ENCODE data around the gene CDON.
A peak's percentile ranks its signal among the peaks of the same experiment; 100 is the strongest.

CDON gene

DNA sequence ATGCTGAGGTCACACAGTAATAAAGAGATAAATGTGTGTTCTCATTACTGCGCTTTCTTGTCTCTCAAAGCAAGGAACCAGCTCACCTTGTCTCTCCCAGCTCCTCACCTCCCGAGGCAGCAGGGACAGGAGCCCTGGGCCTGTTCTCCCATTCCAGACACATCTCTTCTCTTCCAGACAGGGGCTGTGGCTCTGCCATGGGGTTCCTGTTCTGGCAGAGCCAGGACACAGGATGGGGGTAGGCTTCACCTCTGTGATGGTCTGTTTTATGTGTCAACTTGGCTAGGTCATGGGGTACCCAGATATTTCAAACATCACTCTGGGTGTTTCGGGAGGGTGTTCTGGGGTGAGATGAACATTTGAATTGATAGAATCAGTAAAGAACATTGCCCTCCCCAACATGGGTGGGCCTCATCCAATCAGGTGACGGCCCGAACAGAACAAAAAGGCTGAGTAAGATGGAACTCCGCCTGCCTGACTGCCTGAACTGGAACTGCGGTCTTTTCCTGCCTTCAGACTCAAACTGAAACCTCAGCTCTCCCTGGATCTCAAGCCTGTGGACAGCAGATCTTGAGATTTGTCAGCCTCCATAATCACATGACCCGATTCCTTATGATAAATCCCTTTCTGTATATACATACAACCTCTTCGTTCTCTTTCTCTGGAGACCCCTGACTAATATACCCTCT is 118.9 kb downstream of the CDON start:
- H3K18ac ChIP-seq (ENCODE audit: low read length), result no peak overlapping the region
- no peaks in the 10 kb centered on the region for H3K27me3 ChIP-seq (ENCODE audit: insufficient read depth, low read length)
- no peak overlapping the region for H3K4me3 ChIP-seq (ENCODE audit: low read depth, low read length)
- peaks cover 8 to 11% of the 10 kb centered on the region in 2 experiments for H3K4me1 ChIP-seq (ENCODE audit: control insufficient read depth in 1 of 2, insufficient read depth in 2 of 2, low read length in 2 of 2)
- no peaks in the 10 kb centered on the region for H3K79me2 ChIP-seq (ENCODE audit: control insufficient read depth, insufficient read depth, low read length, poor library complexity)
- H4K12ac ChIP-seq (ENCODE audit: low read depth, low read length), result no peak overlapping the region
- H2BK12ac ChIP-seq (ENCODE audit: low read length), result no peak overlapping the region
- DNase-seq, result no peak
- no peak overlapping the region for H2BK5ac ChIP-seq (ENCODE audit: low read depth, low read length, poor library complexity)
- no CpG with 5 or more reads among the region's 9 CpGs for WGBS (ENCODE audit: extremely low coverage, insufficient coverage, insufficient read length)
- no peaks in the 10 kb centered on the region for H3K79me1 ChIP-seq (ENCODE audit: low read length)
- no peak overlapping the region for H3K23ac ChIP-seq (ENCODE audit: low read length)
- H3K9me3 ChIP-seq (ENCODE audit: insufficient read depth, low read depth, low read length), result peaks cover 2% of the 10 kb centered on the region
- no peak overlapping the region for H2BK120ac ChIP-seq (ENCODE audit: insufficient read depth, low read length, poor library complexity)
- no peak overlapping the region for H3K14ac ChIP-seq (ENCODE audit: low read length)
- no peak overlapping the region for H3K4me2 ChIP-seq (ENCODE audit: low read length)
- H3K36me3 ChIP-seq (ENCODE audit: control insufficient read depth in 1 of 2, insufficient read depth in 2 of 2, low read length in 2 of 2), result peaks cover 3 to 8% of the 10 kb centered on the region in 2 experiments
- H3K27ac ChIP-seq (ENCODE audit: low read depth, low read length), result no peak overlapping the region
- no peak overlapping the region for H2AFZ ChIP-seq (ENCODE audit: insufficient read depth, low read length, poor library complexity)
- H3K4ac ChIP-seq (ENCODE audit: low read depth, low read length), result no peak overlapping the region
- no peak overlapping the region for H3K9ac ChIP-seq (ENCODE audit: low read length)
- H4K91ac ChIP-seq (ENCODE audit: low read depth, low read length), result no peak overlapping the region
- H2AK5ac ChIP-seq (ENCODE audit: low read length), result no peak overlapping the region
- no peak overlapping the region for H4K8ac ChIP-seq (ENCODE audit: low read depth, low read length)

DNA sequence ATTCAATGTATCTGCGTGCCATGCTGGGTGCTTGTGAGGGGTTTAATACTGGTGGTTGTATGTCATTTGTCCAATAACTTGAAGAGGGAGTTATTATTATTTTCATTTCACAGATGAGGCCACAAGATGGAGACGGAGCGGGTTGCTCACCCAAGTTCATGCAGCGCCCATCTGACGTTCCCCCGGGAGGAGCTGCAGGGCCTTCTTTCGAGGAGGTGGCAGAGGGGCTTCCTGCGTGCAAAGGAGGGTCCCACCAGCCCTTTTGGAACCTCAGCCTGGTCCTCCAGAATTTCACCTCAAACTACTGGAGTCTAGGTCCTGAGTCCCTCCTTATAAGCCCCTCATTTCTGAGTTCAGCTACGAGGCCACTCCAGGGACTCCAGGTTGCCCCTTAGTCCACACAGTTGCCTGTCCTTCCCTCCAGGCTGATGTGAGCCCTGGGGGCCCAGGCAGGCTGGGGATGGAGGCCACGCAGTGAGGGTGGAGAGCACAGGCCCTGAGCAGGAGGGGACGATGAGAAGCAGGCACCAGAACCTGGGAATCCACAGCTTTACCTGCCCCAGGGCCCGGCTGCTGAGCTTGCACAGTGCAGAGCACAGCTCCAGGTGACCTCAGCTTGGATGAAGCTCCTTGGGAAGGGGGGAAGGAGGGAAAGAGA is 119.8 kb downstream of the CDON start:
- Histone ChIP-seq H4K8ac (ENCODE audit: low read depth, low read length) (no peak overlapping the region), H3K4me3 (ENCODE audit: low read depth, low read length) (no peak overlapping the region), H3K14ac (ENCODE audit: low read length) (no peak overlapping the region), H3K18ac (ENCODE audit: low read length) (no peak overlapping the region), H2BK12ac (ENCODE audit: low read length) (no peak overlapping the region), H3K36me3 (ENCODE audit: control insufficient read depth in 1 of 2, insufficient read depth in 2 of 2, low read length in 2 of 2) (no peaks in the 10 kb centered on the region), H4K12ac (ENCODE audit: low read depth, low read length) (no peak overlapping the region), H4K91ac (ENCODE audit: low read depth, low read length) (no peak overlapping the region), H2AFZ (ENCODE audit: insufficient read depth, low read length, poor library complexity) (no peak overlapping the region), H3K9me3 (ENCODE audit: insufficient read depth, low read depth, low read length) (peaks cover 2% of the 10 kb centered on the region), H3K4ac (ENCODE audit: low read depth, low read length) (no peak overlapping the region), H3K79me2 (ENCODE audit: control insufficient read depth, insufficient read depth, low read length, poor library complexity) (no peaks in the 10 kb centered on the region), H3K23ac (ENCODE audit: low read length) (no peak overlapping the region), H3K4me1 (ENCODE audit: control insufficient read depth in 1 of 2, insufficient read depth in 2 of 2, low read length in 2 of 2) (peaks cover 8 to 11% of the 10 kb centered on the region in 2 experiments), H3K79me1 (ENCODE audit: low read length) (no peaks in the 10 kb centered on the region), H3K9ac (ENCODE audit: low read length) (no peak overlapping the region), H3K4me2 (ENCODE audit: low read length) (no peak overlapping the region), H3K27ac (ENCODE audit: low read depth, low read length) (no peak overlapping the region), H2BK120ac (ENCODE audit: insufficient read depth, low read length, poor library complexity) (no peak overlapping the region), H3K27me3 (ENCODE audit: insufficient read depth, low read length) (no peaks in the 10 kb centered on the region), H2BK5ac (ENCODE audit: low read depth, low read length, poor library complexity) (no peak overlapping the region), H2AK5ac (ENCODE audit: low read length) (no peak overlapping the region)
- no peak for DNase-seq
- WGBS (ENCODE audit: extremely low coverage, insufficient coverage, insufficient read length), result no CpG with 5 or more reads among the region's 12 CpGs

DNA sequence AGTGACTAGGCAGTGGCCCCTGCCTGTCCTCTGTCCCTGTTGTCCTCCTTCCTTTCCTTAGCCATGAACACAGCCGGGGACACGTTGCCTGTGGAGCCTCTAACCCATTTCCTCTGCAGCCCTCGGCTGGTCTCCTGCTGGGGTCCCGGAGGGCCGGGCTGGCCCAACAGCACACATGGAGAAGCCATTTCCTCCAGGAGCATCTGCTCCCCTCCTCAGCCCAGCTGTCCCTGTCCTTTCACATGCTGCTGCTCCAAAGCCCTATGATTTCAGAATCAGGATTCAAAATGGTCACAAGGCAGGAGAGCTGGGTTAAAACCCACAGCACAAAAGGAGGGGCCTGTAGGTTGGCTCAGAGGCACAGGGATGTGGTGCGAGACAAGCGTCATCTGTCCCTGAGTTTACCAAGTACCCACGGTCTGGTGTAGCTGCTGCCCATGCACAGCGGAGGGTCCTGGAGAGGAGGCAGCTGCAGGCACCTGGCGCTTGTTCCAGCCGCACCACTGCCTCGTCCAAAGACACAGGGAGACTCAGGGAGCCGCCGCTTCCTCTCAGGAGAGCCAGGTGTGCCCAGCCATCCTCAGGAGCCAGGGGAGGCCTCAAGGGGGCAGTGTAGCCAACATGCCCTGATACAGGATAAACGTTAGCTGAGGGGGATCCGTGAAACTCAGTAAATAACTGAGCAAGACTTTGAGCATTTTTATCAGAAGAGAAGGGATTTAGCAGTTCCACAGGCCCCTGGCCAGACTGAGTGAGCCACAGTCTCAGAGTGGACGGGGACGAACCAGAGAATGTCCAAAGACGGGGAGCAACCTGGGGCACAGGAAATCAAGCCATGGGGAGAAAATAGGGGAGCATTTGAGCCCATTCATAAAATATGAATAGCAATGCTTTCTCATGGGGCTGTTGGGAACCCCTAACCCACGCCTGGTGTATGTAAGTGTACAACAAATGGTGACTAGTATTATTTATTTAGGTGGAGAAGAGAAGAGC is 120.8 kb downstream of the CDON start:
- Histone ChIP-seq H3K14ac (ENCODE audit: low read length) (no peak overlapping the region), H3K4me1 (ENCODE audit: control insufficient read depth in 1 of 2, insufficient read depth in 2 of 2, low read length in 2 of 2) (peaks cover 8 to 11% of the 10 kb centered on the region in 2 experiments), H3K9ac (ENCODE audit: low read length) (no peak overlapping the region), H3K4me2 (ENCODE audit: low read length) (no peak overlapping the region), H2AK5ac (ENCODE audit: low read length) (no peak overlapping the region), H2BK120ac (ENCODE audit: insufficient read depth, low read length, poor library complexity) (no peak overlapping the region), H3K4ac (ENCODE audit: low read depth, low read length) (no peak overlapping the region), H3K27me3 (ENCODE audit: insufficient read depth, low read length) (no peaks in the 10 kb centered on the region), H4K91ac (ENCODE audit: low read depth, low read length) (no peak overlapping the region), H2AFZ (ENCODE audit: insufficient read depth, low read length, poor library complexity) (no peak overlapping the region), H4K12ac (ENCODE audit: low read depth, low read length) (no peak overlapping the region), H4K8ac (ENCODE audit: low read depth, low read length) (no peak overlapping the region), H3K9me3 (ENCODE audit: insufficient read depth, low read depth, low read length) (no peaks in the 10 kb centered on the region), H2BK12ac (ENCODE audit: low read length) (no peak overlapping the region), H3K79me2 (ENCODE audit: control insufficient read depth, insufficient read depth, low read length, poor library complexity) (no peaks in the 10 kb centered on the region), H3K79me1 (ENCODE audit: low read length) (no peaks in the 10 kb centered on the region), H3K4me3 (ENCODE audit: low read depth, low read length) (no peak overlapping the region), H3K18ac (ENCODE audit: low read length) (no peak overlapping the region), H3K23ac (ENCODE audit: low read length) (no peak overlapping the region), H3K27ac (ENCODE audit: low read depth, low read length) (no peak overlapping the region), H3K36me3 (ENCODE audit: control insufficient read depth in 1 of 2, insufficient read depth in 2 of 2, low read length in 2 of 2) (no peaks in the 10 kb centered on the region), H2BK5ac (ENCODE audit: low read depth, low read length, poor library complexity) (no peak overlapping the region)
- peak; percentile 14 to 60 for DNase-seq
- no CpG with 5 or more reads among the region's 20 CpGs for WGBS (ENCODE audit: extremely low coverage, insufficient coverage, insufficient read length)

DNA sequence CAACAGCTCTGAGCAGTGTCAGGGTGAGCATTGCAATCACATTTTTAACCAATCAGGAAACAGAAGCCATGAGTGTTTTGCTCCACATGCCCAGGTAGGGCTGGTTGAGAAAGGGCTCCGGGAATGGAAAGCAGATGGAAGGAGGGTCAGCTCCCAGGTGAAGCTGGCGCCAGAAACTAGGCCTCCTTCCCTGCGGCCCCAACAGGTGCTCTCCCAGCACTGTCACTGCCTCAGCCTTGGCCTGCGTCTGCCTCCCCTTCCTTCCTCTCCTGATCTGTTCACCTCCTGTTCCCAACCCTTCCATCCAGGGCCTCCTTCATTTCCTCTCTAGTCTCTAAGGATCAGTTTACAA is 121.4 kb downstream of the CDON start:
- no peaks in the 10 kb centered on the region for H3K9me3 ChIP-seq (ENCODE audit: insufficient read depth, low read depth, low read length)
- no peak overlapping the region for H4K91ac ChIP-seq (ENCODE audit: low read depth, low read length)
- H3K4ac ChIP-seq (ENCODE audit: low read depth, low read length), result no peak overlapping the region
- H3K9ac ChIP-seq (ENCODE audit: low read length), result no peak overlapping the region
- H3K27me3 ChIP-seq (ENCODE audit: insufficient read depth, low read length), result no peaks in the 10 kb centered on the region
- no peak overlapping the region for H4K12ac ChIP-seq (ENCODE audit: low read depth, low read length)
- H3K79me2 ChIP-seq (ENCODE audit: control insufficient read depth, insufficient read depth, low read length, poor library complexity), result no peaks in the 10 kb centered on the region
- no CpG with 5 or more reads among the region's 4 CpGs for WGBS (ENCODE audit: extremely low coverage, insufficient coverage, insufficient read length)
- H3K14ac ChIP-seq (ENCODE audit: low read length), result no peak overlapping the region
- H3K4me1 ChIP-seq (ENCODE audit: control insufficient read depth in 1 of 2, insufficient read depth in 2 of 2, low read length in 2 of 2), result peaks cover 8 to 11% of the 10 kb centered on the region in 2 experiments
- no peaks in the 10 kb centered on the region for H3K79me1 ChIP-seq (ENCODE audit: low read length)
- H3K27ac ChIP-seq (ENCODE audit: low read depth, low read length), result no peak overlapping the region
- no peak overlapping the region for H3K4me3 ChIP-seq (ENCODE audit: low read depth, low read length)
- H3K36me3 ChIP-seq (ENCODE audit: control insufficient read depth in 1 of 2, insufficient read depth in 2 of 2, low read length in 2 of 2), result no peaks in the 10 kb centered on the region
- H3K18ac ChIP-seq (ENCODE audit: low read length), result no peak overlapping the region
- H2BK120ac ChIP-seq (ENCODE audit: insufficient read depth, low read length, poor library complexity), result no peak overlapping the region
- H2AFZ ChIP-seq (ENCODE audit: insufficient read depth, low read length, poor library complexity), result no peak overlapping the region
- H3K23ac ChIP-seq (ENCODE audit: low read length), result no peak overlapping the region
- H2BK12ac ChIP-seq (ENCODE audit: low read length), result no peak overlapping the region
- no peak overlapping the region for H3K4me2 ChIP-seq (ENCODE audit: low read length)
- H2AK5ac ChIP-seq (ENCODE audit: low read length), result no peak overlapping the region
- DNase-seq, result no peak
- no peak overlapping the region for H4K8ac ChIP-seq (ENCODE audit: low read depth, low read length)
- H2BK5ac ChIP-seq (ENCODE audit: low read depth, low read length, poor library complexity), result no peak overlapping the region
